Astrocyte (in vitro differentiated cells and primary cell): Measurements from ENCODE around the gene OR52M1.

Experiments used
- EZH2 ChIP-seq: IDR thresholded peaks from 2 replicates; pipeline ENCODE4 v1.6.1; 2012; ENCODE audit warnings: mild to moderate bottlenecking, low read length, inconsistent platforms; ENCODE audit not compliant: insufficient read depth
- TF ChIP-seq, protein P1 (sequence below): IDR thresholded peaks from 2 replicates; pipeline ENCODE4 v1.5.1; 2011; ENCODE audit warnings: low read depth, mild to moderate bottlenecking, inconsistent platforms, low read length, moderate library complexity; ENCODE audit not compliant: insufficient read depth

DNA sequence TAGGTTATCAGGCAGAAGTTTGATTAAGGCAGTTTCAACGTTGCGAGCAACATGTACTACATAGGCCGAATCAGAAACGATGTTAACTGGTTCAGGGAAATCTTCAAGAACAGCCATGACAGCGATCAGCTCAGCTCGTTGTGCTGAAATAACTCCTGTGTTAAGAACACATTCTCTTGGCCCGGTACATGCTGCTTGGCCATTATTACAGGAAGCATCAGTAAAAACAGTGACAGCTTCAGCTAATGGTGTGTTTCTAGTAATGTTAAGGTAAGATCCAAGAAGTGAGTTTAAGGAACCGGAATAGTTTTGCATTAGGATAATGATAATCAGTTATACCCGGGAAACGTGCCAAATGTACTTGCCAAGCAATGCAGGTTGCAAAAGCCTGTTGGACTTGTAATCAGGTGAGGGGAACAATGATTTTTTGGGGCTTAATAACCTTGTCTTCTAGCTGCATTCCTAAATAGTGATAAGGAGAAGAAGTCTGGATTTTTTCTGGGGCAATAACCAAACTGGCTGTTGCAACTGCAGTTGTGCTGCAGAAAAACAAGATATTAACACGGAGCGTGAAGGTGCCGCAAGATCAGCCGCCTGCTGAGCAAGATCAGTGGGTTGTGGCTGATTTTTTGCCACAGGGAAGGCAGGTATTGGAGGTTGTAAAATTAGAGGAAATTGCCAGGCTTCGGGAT lies 48.3 kb upstream of the OR52M1 start:
- TF ChIP-seq, protein P1, sequence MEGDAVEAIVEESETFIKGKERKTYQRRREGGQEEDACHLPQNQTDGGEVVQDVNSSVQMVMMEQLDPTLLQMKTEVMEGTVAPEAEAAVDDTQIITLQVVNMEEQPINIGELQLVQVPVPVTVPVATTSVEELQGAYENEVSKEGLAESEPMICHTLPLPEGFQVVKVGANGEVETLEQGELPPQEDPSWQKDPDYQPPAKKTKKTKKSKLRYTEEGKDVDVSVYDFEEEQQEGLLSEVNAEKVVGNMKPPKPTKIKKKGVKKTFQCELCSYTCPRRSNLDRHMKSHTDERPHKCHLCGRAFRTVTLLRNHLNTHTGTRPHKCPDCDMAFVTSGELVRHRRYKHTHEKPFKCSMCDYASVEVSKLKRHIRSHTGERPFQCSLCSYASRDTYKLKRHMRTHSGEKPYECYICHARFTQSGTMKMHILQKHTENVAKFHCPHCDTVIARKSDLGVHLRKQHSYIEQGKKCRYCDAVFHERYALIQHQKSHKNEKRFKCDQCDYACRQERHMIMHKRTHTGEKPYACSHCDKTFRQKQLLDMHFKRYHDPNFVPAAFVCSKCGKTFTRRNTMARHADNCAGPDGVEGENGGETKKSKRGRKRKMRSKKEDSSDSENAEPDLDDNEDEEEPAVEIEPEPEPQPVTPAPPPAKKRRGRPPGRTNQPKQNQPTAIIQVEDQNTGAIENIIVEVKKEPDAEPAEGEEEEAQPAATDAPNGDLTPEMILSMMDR = no peak
- TF ChIP-seq EZH2 = no peak
